Measurements from ENCODE around the gene PTH2R. TPM values are rescaled to one million over a fixed set of nuclear protein-coding genes. Genes with fewer than 3 reads are reported as not detected.

Gene PTH2R
- total RNA-seq, 1 donor from 2014 or later = not detected

- H3K4me1 ChIP-seq = peaks cover 9% of the 10 kb centered on the region
- H3K27me3 ChIP-seq = no peaks in the 10 kb centered on the region
- no peak overlapping the region for H3K27ac ChIP-seq
- no peak for TF ChIP-seq POLR2AphosphoS5 (IDR thresholded peaks at IDR 0.05; ENCODE audit: insufficient read depth in 1 of 2, low read depth in 1 of 2)
- no peak for TF ChIP-seq POLR2A (IDR thresholded peaks at IDR 0.05)
- no peak for TF ChIP-seq CTCF (IDR thresholded peaks at IDR 0.05)
- intact Hi-C loops (cut with DNase I) = no loop called here
- no peaks in the 10 kb centered on the region for H3K9me3 ChIP-seq
- H3K4me3 ChIP-seq = no peak overlapping the region
- peaks cover 0 to 3% of the 10 kb centered on the region in 2 donors for H3K36me3 ChIP-seq
- no peak for DNase-seq (ENCODE audit: extremely low spot score in 2 of 2)
These were observed 46.1 kb upstream of the PTH2R start for GRCh38 chr2:208360259-208361076.

- no peak for DNase-seq (ENCODE audit: extremely low spot score in 2 of 2)
- Histone ChIP-seq H3K27ac (no peak overlapping the region), H3K27me3 (no peaks in the 10 kb centered on the region), H3K4me1 (peaks cover 9% of the 10 kb centered on the region), H3K9me3 (no peaks in the 10 kb centered on the region), H3K4me3 (no peak overlapping the region), H3K36me3 (no peaks in the 10 kb centered on the region)
- intact Hi-C loops (cut with DNase I) = no loop called here
- TF ChIP-seq POLR2A (IDR thresholded peaks at IDR 0.05) = no peak
- TF ChIP-seq POLR2AphosphoS5 (IDR thresholded peaks at IDR 0.05; ENCODE audit: insufficient read depth in 1 of 2, low read depth in 1 of 2) = no peak
- TF ChIP-seq CTCF (IDR thresholded peaks at IDR 0.05) = no peak
These were observed 45.5 kb upstream of the PTH2R start for GRCh38 chr2:208361077-208361441.

GRCh38 chr2:208363485-208363884 lies 43.1 kb upstream of the PTH2R start:
- intact Hi-C loops (cut with DNase I) = no loop called here

GRCh38 chr2:208366215-208367127 lies 40.1 kb upstream of the PTH2R start:
- H3K4me3 ChIP-seq = no peak overlapping the region
- TF ChIP-seq POLR2A (IDR thresholded peaks at IDR 0.05) (no peak), POLR2AphosphoS5 (IDR thresholded peaks at IDR 0.05; ENCODE audit: insufficient read depth in 1 of 2, low read depth in 1 of 2) (no peak), CTCF (IDR thresholded peaks at IDR 0.05) (no peak)
- intact Hi-C loops (cut with DNase I) = no loop called here
- no peaks in the 10 kb centered on the region for H3K9me3 ChIP-seq
- DNase-seq (ENCODE audit: extremely low spot score in 2 of 2) = no peak
- no peaks in the 10 kb centered on the region for H3K36me3 ChIP-seq
- no peaks in the 10 kb centered on the region for H3K4me1 ChIP-seq
- no peaks in the 10 kb centered on the region for H3K27me3 ChIP-seq
- no peak overlapping the region for H3K27ac ChIP-seq

More at GRCh38 chr2:208363485-208363884, 43.1 kb upstream of the PTH2R start:
- Histone ChIP-seq H3K4me3 (no peak overlapping the region), H3K36me3 (no peaks in the 10 kb centered on the region), H3K4me1 (no peaks in the 10 kb centered on the region), H3K27me3 (no peaks in the 10 kb centered on the region), H3K9me3 (no peaks in the 10 kb centered on the region), H3K27ac (no peak overlapping the region)
- TF ChIP-seq CTCF (IDR thresholded peaks at IDR 0.05) = no peak
- TF ChIP-seq POLR2AphosphoS5 (IDR thresholded peaks at IDR 0.05; ENCODE audit: insufficient read depth in 1 of 2, low read depth in 1 of 2) = no peak
- no peak for TF ChIP-seq POLR2A (IDR thresholded peaks at IDR 0.05)
- DNase-seq (ENCODE audit: extremely low spot score in 2 of 2) = no peak
